Hematopoietic multipotent progenitor cell treated with erythropoietin and hydrocortisone succinate and interleukin-3 and kit ligand, for 8 days (in vitro differentiated cells): ENCODE measurements around the gene SLC16A2.
"Not testable (repeated sequence)": the region's sequence is repeated elsewhere in the genome, so short reads cannot be mapped to it uniquely, and the experiment has no call there.

Source experiments
- DNase-seq: peaks from one replicate; pipeline ENCODE4 v3.0.0-alpha.2; 2015

The SLC16A2 gene

GRCh38 chrX:74448669-74449068, 27.4 kb downstream of the SLC16A2 start:
- no peak for DNase-seq

DNA sequence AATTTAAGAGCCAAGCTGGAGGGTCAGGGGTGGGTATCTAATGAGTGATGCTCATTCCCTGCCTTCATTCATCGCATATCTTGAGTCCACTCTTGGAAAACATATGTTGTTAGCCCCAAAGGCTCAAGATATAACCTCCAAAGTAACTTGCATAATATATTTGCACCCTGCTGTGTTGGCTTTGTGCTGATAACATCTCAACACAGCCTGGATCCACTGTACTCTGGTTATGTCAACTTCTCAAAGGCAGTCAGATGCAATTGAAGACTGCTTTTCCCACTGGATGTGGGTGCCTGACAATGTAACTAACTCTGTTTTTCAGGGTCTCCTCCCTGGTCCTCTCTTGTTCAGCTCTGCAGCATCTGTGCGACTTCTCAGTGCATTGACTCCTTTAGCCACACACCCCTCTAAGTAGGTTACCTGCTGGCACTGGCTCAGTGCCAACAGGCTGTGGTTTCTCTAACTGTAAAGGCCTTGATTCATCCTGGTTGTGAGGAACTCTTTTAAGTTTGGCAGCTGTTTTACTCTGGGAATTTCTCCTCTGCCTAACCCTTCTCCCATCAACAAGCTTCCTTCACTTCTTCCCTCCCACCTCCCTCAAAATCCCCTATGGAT, 28.1 kb downstream of the SLC16A2 start:
- DNase-seq = no peak

GRCh38 chrX:74449937-74450330, 28.6 kb downstream of the SLC16A2 start:
- no peak for DNase-seq

GRCh38 chrX:74450803-74451449, 29.6 kb downstream of the SLC16A2 start:
- no peak for DNase-seq

- DNase-seq = no peak
Measured at GRCh38 chrX:74451450-74452198, 30.3 kb downstream of the SLC16A2 start.

DNA sequence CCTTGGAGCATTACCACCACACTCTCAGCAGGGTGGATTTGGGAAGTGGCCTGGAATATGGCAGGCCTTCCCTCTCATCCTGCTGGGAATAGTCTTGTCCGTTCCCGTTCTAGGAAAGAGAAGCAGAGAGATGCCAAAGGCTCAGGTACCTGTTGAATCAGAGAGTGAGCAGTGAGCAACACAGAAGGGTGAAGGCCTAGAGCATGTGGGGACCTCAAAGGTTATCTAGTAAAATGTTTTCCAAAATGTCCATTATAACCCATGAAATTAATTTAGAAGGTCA, 30.8 kb downstream of the SLC16A2 start:
- no peak for DNase-seq

GRCh38 chrX:74453178-74453577, 31.9 kb downstream of the SLC16A2 start:
- no peak for DNase-seq

DNA sequence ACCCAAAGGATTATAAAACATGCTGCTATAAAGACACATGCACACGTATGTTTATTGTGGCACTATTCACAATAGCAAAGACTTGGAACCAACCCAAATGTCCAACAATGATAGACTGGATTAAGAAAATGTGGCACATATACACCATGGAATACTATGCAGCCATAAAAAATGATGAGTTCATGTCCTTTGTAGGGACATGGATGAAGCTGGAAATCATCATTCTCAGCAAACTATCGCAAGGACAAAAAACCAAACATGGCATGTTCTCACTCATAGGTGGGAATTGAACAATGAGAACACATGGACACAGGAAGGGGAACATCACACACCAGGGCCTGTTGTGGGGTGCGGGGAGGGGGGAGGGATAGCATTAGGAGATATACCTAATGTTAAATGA, 32.9 kb downstream of the SLC16A2 start:
- not testable (repeated sequence) for DNase-seq

- no peak for DNase-seq
Measured at GRCh38 chrX:74458736-74459135, 37.4 kb downstream of the SLC16A2 start.

- no peak for DNase-seq
Measured at GRCh38 chrX:74461384-74461783, 40.1 kb downstream of the SLC16A2 start.

DNA sequence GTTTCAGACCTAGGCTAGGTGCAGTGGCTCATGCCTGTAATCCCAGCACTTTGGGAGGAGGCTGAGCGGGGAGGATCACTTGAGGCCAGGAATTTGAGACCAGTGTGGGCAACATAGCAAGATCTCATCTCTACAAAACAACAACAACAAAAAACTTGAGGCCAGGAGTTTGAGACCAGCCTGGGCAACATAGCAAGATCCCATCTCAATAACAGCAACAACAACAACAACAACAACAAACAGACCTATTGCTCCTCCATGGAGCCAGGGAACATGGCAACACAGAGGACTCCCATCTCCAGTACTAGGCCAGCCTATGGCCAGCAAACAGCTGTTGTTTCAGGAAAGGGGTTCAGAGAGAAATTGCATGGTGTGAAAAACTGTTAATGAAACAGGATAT, 43.4 kb downstream of the SLC16A2 start:
- no peak for DNase-seq

DNA sequence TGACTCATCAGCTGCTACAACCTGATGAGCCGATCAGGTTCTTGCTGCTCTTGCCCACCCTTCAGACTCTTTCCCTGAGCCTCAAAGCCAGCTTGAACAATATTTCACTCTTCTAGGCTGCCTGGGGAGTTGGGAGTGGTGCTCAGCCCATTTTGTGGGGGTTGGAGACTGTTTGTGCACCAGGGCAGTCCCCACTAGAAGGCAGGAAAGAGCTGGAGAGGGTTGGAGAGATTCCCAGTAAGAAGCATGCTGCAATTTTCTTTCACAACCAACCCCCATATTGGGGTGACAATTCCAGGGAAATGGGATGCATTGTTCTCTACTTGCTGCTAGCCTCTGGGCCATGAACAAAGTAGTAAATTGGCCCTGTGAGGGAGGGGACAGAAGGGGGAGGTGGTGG, 44.1 kb downstream of the SLC16A2 start:
- DNase-seq = no peak

GRCh38 chrX:74467656-74468055, 46.4 kb downstream of the SLC16A2 start:
- no peak for DNase-seq

- not testable (repeated sequence) for DNase-seq
Measured at GRCh38 chrX:74473116-74473515, 51.8 kb downstream of the SLC16A2 start.

- DNase-seq = no peak
Measured at GRCh38 chrX:74490247-74490646, 69.0 kb downstream of the SLC16A2 start.

- DNase-seq = no peak
Measured at GRCh38 chrX:74492720-74493201, 71.5 kb downstream of the SLC16A2 start.

- no peak for DNase-seq
Measured at GRCh38 chrX:74493806-74494205, 72.5 kb downstream of the SLC16A2 start.

- no peak for DNase-seq
Measured at GRCh38 chrX:74498924-74499323, 77.6 kb downstream of the SLC16A2 start.

GRCh38 chrX:74500067-74500466, 78.8 kb downstream of the SLC16A2 start:
- no peak for DNase-seq

DNA sequence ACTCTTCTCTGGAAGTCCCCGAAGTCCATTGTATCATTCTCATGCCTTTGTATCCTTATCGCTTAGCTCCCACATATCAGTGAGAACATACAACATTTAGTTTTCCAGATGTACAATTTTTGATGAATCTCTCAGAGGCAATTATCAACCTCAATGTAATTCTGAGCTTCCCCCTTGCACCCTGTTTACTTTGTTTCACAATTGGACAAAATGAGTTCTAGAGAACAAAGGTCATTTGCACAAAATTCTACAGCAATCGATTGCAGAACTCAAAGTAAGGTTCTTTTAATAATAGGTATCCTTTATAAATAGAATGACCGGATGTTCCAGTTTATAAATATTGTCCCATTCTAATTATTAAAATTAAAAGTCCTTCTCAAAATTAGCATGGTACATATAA, 79.3 kb downstream of the SLC16A2 start:
- DNase-seq = no peak

DNA sequence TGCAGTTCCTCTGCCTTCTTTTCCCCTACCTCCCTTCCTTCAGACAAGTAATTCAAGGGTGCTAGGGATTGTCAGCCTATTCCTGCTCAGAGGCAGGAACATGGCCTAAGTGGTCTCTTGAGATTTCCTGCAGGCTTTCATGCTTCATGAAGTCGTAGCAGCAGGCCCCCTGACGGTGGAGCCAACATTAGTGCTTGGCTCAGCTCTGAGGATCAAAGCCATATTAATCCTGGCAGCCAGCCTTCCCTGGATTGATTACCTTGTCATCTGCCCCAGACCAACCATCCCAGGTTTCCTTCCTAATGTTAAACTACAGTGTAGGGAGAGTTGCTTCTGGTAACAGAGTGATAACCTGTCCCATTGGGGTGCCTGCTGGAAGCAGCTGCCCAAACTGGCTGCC, 84.1 kb downstream of the SLC16A2 start:
- no peak for DNase-seq

DNA sequence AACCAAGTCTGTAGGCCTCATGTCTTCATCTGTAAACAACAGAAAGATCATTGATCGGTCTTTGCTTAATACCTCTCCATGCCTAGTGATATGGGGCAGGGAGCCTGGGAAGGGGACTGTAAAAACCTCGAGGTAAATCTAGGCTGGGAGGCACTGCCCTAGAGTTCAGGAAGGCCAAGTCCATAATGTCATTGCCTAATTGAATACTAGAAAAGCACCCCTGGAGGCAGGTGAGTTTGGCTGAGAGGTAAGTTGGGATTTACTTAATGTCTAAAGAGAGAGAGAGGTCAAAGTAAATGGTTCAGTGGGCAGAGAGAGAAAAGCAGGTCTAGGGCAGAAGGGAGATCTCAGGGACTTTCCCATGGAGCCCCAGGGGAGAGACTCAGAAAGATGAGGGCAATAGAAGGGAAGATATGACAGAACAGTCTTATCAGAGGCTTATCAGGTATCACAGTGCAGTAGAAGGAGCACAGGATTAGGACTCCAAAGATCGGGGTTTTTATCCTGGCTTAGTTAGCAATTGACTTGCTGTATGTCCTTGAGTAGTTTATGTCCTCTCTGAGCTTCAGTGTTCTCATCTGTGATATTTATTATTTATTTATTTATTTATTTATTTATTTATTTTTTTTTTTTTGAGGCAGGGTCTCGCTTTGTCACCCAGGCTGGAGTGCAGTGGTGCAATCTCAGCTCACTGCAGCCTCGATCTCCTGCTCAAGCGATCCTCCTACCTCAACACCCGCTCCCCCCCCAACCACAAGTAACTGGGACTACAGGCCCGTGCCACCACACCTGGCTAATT, 85.2 kb downstream of the SLC16A2 start:
- DNase-seq = no peak

DNA sequence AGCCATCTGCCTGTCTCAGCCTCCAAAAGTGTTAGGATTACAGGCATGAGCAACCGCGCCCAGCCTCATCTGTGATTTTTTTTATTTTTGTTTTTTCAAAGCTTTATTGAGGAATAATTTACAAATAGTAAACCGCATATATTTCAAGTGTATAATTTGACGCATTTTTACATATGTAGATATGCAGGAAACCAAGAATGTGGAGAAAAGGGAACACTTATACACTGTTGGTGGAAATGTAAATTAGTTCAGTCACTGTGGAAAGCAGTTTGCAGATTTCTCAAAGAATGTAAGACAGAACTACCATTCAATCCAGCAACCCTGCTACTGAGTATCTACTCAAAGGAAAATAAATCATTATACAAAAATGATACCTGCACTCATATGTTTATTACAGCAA, 85.9 kb downstream of the SLC16A2 start:
- no peak for DNase-seq

DNA sequence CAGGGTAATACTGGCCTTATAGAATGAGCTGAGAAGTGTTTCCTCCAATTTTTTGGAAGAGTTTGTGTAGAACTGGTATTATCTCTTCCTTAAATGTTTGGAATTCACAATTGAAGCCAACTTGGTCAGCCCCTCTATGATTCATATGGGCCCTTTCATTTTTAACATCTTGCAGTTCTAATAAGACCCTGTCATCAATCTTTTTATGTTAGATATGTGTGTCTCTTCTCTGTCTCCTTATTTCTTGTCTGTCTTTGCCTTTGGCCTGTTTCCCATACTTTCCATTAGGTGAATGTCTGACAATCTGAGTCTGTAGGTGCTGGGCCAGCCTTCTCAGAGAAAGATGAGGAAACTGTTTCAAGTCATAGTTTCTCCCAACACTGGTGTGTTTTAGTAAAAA, 88.7 kb downstream of the SLC16A2 start:
- no peak for DNase-seq
